Fibroblast of skin of left quadriceps (primary cell): ENCODE results near the gene CAPN10.

ENCODE experiments used
- DNase-seq, 2 experiments: peaks; one replicate each; pipeline ENCODE4 v3.0.0-alpha.2; 2013; ENCODE audit warnings: low read depth in 2 of 2

The CAPN10 gene

DNA sequence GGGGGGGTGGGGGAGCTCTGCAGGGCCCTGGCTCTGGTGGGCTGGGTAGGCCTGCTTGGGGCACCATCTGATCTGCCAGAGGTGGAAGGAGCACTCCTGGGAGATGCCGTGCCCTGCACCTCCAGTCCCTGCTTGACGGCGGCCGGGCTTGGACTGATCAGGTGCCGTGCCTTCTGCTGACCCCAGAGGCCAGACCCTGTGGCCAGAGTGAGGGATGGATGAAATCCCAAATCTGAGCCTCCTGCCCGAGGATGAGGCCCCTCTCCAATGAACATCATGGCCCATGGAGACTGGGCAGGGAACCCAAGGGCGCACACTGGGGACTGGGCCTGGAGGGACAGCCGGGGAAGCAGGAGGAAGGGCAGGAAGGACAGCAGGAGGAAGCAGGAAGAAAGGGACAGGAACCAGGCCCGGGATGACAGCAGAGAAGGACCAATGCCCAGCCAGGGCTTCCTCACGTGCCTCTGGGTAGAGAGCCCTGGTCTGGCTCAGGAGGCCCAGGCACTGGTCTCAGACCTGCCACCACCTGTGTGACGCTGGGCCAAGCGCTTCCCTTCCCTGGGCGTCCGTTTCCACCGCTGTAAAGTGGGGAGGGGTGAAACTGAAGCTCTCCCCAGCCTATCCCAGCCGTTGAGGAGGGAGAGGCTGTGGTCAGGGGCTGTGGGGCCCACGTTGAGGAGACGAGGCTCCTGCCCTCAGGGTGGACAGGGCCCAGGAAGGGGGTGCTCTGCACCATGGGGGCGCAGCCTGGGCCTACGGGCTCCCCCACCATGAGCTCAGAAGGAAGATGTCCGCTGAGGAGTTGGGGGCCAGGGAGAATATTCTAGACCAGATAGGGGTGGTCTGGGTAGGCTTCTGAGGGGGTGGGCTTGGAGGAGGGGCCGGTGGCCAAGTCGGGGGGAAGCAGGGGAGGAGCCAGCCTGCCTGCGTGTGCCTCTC is 37.7 kb downstream of the CAPN10 start:
- no peak for DNase-seq

DNA sequence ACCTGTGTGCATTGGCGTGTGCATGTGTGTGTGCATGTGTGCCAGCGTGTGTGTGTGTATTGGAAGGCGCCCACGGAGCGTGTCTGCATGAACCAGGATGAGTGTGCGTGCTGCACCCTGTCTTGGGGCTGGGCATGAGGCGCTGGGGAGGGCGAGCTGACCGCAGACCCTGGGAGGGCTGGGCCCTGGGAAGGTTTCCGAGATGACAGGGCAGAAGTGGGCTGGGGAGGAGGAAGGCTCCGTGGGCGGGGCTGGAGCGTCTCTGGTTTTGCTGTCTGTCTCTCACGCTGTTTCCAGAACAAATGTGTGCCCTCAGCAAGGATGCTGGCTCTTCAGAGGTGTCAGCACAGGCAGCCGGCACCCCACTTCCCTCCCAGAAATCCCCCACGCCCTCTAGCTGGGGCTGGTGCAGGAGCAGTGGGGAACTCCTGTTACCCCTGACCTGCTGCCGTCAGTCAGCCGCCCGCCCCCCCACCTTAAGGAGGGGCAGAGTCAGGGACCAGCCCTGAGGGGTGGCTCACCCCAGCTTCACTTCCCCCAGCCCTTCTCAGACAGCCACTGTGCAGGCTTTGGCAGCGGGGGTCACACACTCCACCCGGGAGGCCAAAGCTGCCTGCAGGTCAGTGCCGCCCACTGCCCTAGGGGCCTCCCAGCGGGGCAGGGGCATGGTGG is 38.6 kb downstream of the CAPN10 start, which contains the start of gene GPR35:
Gene GPR35, plus strand, starts transcription at position 531 of the 672 bp plus-strand sequence. CDS start 4,473 bp downstream, outside the sequence.
- peak; percentile 26 to 27 for DNase-seq

DNA sequence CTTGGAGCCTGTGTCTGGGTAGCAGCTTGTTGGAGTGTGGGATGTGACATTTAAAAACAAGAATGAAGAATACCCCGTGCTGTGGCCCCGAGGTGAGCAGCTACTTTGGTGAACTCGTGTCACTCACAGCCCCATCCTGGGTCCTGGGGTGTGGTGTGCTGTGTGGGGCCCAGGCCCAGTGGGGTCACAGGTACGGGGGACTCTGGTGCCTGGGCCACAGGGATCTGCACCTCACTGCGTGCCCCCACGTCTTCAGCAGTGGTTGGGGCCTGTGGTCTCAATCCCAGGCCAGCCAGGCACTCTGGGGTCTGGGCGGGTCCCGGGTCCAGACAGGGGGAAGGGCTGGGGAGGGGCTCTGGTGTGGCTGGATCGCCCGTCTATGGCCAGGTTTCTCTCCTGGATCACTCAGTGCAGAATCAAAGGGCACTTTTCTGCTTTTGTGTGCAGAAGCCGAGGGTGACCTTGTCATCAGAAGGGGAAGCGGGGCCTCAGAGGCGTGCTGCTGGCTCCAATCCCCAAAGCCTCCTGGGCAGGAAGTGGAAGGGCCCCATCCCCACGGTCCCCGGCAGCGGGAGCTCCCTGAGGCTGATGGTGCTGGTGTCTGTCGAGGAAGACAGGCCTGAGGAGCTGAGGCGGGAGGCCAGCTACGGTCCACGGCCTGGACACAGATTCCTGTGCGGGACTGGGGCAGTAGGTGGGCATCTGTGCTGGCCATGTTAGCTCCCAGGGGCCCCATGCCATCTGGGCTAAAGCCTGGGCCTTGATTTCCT is 40.2 kb downstream of the CAPN10 start:
- no peak for DNase-seq

- no peak for DNase-seq
Observed at GRCh38 chr2:240627736-240628506, 41.4 kb downstream of the CAPN10 start.

GRCh38 chr2:240628507-240628807 is 41.9 kb downstream of the CAPN10 start:
- DNase-seq: no peak

DNA sequence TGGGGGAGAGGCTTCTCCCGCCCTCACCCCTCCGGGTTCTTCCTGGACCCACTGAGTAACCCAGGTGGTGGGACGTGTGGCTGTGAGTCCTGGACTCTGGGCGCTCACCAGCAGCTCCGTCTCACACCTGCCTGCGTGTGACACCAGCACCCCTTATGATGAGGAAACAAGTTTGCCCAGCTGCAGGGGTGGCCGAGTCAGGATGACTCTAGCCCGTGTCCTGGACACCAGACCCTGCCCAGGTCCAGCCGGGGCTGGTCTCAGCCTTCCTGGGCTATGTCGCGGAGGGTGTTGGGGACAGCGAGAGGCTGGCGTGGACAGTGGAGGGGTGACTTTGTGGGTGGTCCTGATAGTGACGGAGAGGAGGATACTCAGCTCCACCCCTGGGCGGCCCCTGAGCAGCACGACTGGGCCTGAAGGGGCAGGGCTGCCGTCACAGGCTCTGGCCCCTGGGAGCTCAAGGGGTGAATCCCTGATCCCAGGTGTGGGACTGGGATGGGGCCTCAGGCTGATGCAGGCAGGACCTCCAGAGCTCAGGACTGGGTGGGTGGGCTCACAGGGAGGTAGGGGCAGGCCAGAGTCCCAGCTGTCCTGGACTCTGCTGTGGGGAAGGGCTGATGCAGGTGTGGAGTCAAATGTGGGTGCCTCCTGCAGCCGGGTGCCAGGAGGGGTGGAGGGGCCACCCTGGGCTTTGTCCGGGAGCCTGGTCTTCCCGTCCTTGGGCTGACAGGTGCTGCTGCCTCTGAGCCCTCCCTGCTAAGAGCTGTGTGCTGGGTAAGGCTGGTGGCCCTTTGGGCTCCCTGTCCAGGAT is 42.5 kb downstream of the CAPN10 start:
- no peak for DNase-seq

GRCh38 chr2:240629619-240629967 is 43.1 kb downstream of the CAPN10 start:
- DNase-seq: no peak

GRCh38 chr2:240629968-240630770 is 43.6 kb downstream of the CAPN10 start:
- DNase-seq: no peak

GRCh38 chr2:240630771-240631547 is 44.4 kb downstream of the CAPN10 start:
- no peak for DNase-seq

GRCh38 chr2:240631548-240632305 is 45.2 kb downstream of the CAPN10 start:
- no peak for DNase-seq

DNA sequence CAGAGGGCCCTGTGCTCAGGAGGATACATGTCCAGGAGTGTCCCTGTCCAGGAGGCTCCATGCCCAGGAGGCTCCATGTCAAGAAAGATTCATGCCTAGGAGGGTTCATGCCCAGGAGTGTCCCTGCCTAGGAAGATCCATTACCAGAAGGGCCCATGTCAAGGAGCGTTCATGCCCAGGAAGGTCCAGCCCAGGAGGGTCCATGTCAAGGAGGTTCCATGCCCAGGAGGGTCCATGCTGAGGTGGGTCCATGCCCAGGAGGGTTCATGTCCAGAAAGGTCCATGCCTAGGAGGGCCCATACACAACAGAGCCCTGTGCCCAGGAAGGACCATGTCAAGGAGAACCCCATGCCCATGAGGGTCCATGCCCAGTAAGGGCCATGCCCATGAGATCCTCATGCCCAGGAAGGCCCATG is 45.8 kb downstream of the CAPN10 start:
- DNase-seq: no peak

DNA sequence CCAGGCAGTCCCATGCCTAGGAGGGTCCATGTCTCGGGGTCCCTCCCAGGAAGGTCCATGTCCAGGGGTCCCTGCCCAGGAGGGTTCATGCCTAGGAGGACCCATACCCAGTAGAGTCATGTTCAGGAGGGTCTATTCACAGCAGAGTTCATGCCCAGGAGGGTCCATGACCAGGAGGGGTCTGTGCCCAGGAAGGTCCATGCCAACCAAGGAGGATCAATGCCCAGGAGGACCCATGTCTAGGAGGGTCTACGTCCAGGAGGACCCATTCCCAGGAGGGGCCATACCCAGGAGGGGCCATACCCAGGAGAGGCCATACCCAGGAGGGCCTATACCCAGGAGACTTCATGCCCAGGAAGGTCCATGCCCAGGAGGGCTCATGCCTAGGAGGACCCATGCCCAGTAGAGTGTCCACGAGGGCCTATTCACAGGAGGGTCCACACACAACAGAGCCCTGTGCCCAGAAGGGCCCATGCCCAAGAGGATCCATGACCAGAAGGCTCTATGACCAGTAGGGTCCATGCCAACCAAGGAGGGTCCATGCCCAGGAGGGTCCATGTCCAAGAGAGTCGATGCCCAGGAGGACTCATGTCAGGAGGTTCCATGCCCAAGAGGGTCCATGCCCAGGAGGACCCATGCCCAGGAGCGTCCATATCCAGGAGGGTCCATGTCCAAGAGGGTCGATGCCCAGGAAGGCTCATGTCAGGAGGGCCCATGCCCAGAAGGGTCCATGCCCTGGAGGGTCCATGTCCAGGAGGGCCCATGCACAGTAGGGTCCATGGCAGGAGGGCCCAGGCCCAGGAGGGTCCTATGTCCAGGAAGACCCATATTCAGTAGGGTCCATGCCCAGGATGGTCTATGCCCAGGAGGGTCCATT is 48.8 kb downstream of the CAPN10 start:
- no peak for DNase-seq

GRCh38 chr2:240635998-240636547 is 49.5 kb downstream of the CAPN10 start:
- no peak for DNase-seq

DNA sequence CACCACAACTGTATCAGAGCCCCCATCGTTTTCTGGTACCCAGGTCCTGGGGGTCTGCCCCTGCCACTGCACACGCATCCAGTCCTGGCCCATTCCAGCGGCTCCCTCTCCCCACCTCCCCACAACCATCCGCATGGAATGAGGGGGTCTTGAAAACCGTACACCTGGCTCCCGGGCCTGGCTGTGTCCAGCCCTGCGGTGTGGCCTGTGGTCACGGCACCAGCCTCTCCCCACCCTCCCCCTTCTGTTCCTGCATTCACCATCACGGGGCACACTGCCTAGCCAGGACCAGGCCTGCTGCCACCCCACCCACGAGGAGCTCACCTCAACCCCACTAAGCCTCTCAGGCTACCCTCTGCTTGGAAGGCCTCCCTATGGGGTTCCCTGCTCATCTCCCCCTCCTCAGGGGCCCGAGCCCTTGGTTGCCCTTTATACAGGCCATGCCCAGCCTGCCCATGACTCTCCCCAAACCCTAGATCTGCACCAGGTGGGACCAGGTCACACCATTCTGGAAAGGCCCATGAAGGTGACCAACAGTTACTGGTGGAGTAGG is 50.1 kb downstream of the CAPN10 start:
- DNase-seq: no peak

DNA sequence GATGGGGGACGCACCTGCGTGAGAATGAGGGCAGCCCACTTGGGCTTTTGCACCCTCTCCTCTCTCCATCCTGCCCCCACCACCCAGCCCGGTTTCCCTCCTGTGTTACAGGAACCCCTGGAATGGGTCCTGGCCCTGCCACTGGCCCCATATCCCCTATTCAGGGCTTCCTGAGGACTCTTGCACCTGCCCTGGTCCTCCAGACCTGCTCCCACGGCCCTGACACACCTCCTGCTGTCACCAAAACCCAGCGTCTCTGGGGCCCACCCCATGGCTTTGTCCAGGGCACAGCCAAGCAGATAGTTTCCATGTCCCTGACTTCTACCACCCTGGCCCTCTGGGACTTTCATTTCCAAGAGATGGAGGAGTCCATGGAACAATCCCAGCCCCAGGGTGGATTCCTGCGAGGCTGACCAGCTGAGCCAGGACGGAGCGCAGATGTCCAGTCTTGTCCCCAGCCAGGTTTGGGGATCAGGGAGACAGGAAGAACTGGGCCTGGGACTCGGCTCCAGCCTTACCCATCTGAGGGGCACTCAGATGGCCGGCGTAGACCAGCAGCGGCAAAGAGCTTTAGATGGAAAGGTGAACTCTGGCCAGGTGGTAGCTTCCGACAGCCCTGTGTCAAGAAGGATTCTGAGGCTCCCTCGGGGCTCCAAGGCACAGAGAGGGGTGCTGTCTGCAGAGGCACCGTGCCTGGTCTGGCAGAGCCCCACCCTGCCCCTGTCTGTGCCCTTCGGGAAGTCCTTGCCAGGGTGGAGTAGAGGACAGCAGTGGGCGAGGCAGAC is 50.8 kb downstream of the CAPN10 start:
- DNase-seq: no peak

DNA sequence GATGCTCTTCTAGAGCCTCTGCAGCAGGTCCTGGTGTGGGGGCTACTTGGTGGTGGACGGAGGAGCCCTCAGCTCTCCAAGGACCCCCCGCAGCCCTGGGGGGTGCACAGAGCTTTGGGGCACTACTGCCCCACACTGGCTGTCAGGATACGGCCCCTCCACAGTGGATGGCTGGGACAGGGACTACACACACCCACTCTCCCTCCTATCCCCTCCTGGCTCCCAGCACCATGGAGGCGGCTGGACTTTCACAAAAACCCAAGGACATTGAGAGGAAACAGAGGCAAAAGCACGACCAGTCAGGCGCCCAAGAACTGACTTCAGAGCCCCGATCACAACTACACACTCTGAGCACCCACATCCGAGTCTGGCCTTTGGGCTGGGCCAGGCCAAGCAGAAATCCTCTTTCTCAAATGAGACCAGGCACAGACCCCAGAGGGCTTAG is 51.4 kb downstream of the CAPN10 start:
- DNase-seq: no peak
